ENCODE data around the gene GLE1.

The GLE1 gene

DNA sequence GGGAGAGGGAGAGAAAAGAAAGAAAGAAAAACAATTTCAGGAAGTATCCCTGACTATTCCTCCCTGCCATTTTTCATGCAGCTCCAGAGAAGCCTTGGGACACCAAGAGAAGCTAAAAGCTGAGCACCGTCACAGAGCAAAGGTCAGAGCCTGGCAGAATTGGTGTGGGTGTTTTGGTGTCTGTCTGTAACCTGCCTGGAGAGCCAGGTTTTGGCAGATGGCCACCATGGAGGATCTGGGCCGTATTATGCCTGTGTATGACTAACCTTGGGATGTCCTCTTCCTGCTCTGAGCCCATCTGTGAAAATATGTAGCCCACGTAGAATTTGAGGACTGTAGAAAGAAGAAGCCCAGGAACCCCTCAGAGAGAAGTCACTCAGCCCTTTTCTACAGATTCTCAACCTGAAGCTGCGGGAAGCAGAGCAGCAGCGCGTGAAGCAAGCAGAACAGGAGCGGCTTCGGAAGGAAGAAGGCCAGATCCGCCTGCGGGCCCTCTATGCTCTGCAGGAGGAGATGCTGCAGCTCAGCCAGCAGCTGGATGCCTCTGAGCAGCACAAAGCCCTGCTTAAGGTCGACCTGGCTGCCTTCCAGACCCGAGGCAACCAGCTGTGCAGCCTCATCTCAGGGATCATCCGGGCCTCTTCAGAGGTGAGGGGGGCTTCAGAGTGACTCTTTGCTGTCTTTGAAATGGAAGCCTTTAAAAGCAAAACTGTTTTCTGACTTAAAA is 18.8 kb downstream of the GLE1 start:
- Histone ChIP-seq H4K20me1 (ENCODE audit: control insufficient read depth, insufficient read depth, low read depth, low read length) (no peaks in the 10 kb centered on the region), H3K79me2 (ENCODE audit: control insufficient read depth, low read length) (no peaks in the 10 kb centered on the region), H3K4me3 (ENCODE audit: low read length) (no peak overlapping the region), H3K4me2 (ENCODE audit: low read length) (no peak overlapping the region), H3K9me3 (ENCODE audit: control insufficient read depth, insufficient read depth, low read length) (no peaks in the 10 kb centered on the region), H3K36me3 (ENCODE audit: control insufficient read depth, low read length) (peaks cover 51% of the 10 kb centered on the region), H3K4me1 (ENCODE audit: control insufficient read depth, low read length) (no peaks in the 10 kb centered on the region), H3K9me2 (replicated peaks; ENCODE audit: control insufficient read depth, low read length) (no peaks in the 10 kb centered on the region), H3F3A (ENCODE audit: control insufficient read depth, insufficient read depth) (no peaks in the 10 kb centered on the region), H3K27ac (ENCODE audit: low read depth, low read length) (no peak overlapping the region), H3K27me3 (ENCODE audit: control insufficient read depth, low read length) (no peaks in the 10 kb centered on the region)
- TF ChIP-seq, protein P1, sequence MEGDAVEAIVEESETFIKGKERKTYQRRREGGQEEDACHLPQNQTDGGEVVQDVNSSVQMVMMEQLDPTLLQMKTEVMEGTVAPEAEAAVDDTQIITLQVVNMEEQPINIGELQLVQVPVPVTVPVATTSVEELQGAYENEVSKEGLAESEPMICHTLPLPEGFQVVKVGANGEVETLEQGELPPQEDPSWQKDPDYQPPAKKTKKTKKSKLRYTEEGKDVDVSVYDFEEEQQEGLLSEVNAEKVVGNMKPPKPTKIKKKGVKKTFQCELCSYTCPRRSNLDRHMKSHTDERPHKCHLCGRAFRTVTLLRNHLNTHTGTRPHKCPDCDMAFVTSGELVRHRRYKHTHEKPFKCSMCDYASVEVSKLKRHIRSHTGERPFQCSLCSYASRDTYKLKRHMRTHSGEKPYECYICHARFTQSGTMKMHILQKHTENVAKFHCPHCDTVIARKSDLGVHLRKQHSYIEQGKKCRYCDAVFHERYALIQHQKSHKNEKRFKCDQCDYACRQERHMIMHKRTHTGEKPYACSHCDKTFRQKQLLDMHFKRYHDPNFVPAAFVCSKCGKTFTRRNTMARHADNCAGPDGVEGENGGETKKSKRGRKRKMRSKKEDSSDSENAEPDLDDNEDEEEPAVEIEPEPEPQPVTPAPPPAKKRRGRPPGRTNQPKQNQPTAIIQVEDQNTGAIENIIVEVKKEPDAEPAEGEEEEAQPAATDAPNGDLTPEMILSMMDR (IDR thresholded peaks at IDR 0.05; ENCODE audit: low read depth, low read length, poor library complexity, severe bottlenecking): no peak

DNA sequence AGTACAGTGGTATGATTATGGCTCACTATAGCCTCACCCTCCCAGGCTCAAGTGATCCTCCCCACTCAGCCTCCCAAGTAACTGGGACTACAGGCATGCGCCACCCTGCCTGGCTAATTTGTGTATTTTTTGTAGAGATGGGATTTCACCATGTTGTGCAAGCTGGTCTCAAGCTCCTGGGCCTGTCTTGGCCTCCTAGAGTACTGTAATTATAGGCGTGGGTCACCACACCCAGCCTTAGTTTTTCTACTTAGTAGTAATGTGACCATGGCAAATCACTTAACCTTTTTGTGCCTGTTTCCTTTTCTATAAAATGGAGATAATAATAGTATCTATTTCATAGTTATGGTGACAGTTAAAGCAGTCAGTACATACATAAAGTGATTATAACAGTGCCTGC is 22.2 kb downstream of the GLE1 start:
- peaks cover 61% of the 10 kb centered on the region for H3K36me3 ChIP-seq (ENCODE audit: control insufficient read depth, low read length)

DNA sequence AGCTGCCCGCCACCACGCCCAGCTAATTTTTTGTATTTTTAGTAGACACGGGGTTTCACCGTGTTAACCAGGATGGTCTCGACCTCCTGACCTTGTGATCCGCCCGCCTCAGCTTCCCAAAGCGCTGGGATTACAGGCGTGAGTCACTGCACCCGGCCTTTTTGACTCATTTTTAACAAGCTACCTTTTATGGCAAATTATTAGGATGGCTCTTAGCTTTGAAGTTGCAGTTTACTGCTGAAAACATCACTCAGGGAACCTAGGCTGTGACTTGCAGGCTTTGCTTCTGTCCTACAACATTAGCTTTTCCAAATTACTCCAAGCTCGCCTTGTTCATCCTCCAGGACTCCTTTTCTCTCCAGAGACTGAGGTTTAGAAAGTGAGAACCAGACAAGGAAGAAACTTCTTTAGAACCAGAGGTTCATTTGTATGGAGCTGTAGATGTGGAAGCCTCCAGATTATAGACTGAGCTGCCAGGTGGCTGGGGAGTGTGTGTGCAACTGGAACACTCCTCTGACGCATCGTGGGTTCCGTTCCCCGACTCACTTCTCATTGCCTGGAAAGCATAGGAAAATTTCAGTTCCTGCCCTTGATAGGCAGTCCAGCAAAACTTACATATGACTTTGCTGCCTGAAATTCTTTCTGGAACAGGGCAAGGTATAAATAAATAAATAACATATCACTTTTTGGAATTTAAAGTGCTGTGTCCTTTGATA is 24.1 kb downstream of the GLE1 start:
- Histone ChIP-seq H3K36me3 (ENCODE audit: control insufficient read depth, low read length) (peaks cover 54% of the 10 kb centered on the region), H3K79me2 (ENCODE audit: control insufficient read depth, low read length) (no peaks in the 10 kb centered on the region), H3K9me3 (ENCODE audit: control insufficient read depth, insufficient read depth, low read length) (no peaks in the 10 kb centered on the region), H3K9me2 (replicated peaks; ENCODE audit: control insufficient read depth, low read length) (no peaks in the 10 kb centered on the region), H3K4me1 (ENCODE audit: control insufficient read depth, low read length) (no peaks in the 10 kb centered on the region), H3F3A (ENCODE audit: control insufficient read depth, insufficient read depth) (no peaks in the 10 kb centered on the region), H3K27me3 (ENCODE audit: control insufficient read depth, low read length) (no peaks in the 10 kb centered on the region), H4K20me1 (ENCODE audit: control insufficient read depth, insufficient read depth, low read depth, low read length) (no peaks in the 10 kb centered on the region), H3K4me3 (ENCODE audit: low read length) (no peak overlapping the region), H3K27ac (ENCODE audit: low read depth, low read length) (no peak overlapping the region), H3K4me2 (ENCODE audit: low read length) (no peak overlapping the region)
- TF ChIP-seq EZH2phosphoT487 (IDR thresholded peaks at IDR 0.05; ENCODE audit: borderline replicate concordance, low read length): no peak
- TF ChIP-seq, protein P1 (IDR thresholded peaks at IDR 0.05; ENCODE audit: low read depth, low read length, poor library complexity, severe bottlenecking): no peak

More for the DNA sequence above, 22.2 kb downstream of the GLE1 start:
- H3K79me2 ChIP-seq (ENCODE audit: control insufficient read depth, low read length): no peaks in the 10 kb centered on the region
- no peak overlapping the region for H3K4me3 ChIP-seq (ENCODE audit: low read length)
- TF ChIP-seq EZH2phosphoT487 (IDR thresholded peaks at IDR 0.05; ENCODE audit: borderline replicate concordance, low read length): no peak
- TF ChIP-seq, protein P1 (IDR thresholded peaks at IDR 0.05; ENCODE audit: low read depth, low read length, poor library complexity, severe bottlenecking): no peak
- H3K27ac ChIP-seq (ENCODE audit: low read depth, low read length): no peak overlapping the region
- no peak overlapping the region for H3K4me2 ChIP-seq (ENCODE audit: low read length)
- H3F3A ChIP-seq (ENCODE audit: control insufficient read depth, insufficient read depth): no peaks in the 10 kb centered on the region
- H4K20me1 ChIP-seq (ENCODE audit: control insufficient read depth, insufficient read depth, low read depth, low read length): no peaks in the 10 kb centered on the region
- no peaks in the 10 kb centered on the region for H3K9me2 ChIP-seq (replicated peaks; ENCODE audit: control insufficient read depth, low read length)
- H3K27me3 ChIP-seq (ENCODE audit: control insufficient read depth, low read length): no peaks in the 10 kb centered on the region
- H3K9me3 ChIP-seq (ENCODE audit: control insufficient read depth, insufficient read depth, low read length): no peaks in the 10 kb centered on the region
- H3K4me1 ChIP-seq (ENCODE audit: control insufficient read depth, low read length): no peaks in the 10 kb centered on the region
